Myocyte (in vitro differentiated cells): ENCODE data around the gene TSC22D1. TPM values are rescaled to one million over a fixed set of nuclear protein-coding genes. Genes with fewer than 3 reads are reported as not detected.
A peak's percentile ranks its signal among the peaks of the same experiment; 100 is the strongest.

Experiments
- DNase-seq: peaks from one replicate; pipeline ENCODE4 v3.0.0-alpha.2; 2012; ENCODE audit warnings: low read depth
- total RNA-seq: library from RNA; depleted of rRNA; stranded (reverse); fragments of >200 nt; gene quantifications from 2 replicates; pipeline ENCODE4 v1.2.3, GENCODE V29; 2014

TSC22D1 gene
- total RNA-seq, 1 donor from 2014 or later = 67.7 TPM

GRCh38 chr13:44410328-44410859 lies 165.7 kb downstream of the TSC22D1 start:
- DNase-seq = no peak

GRCh38 chr13:44409595-44409994 lies 166.5 kb downstream of the TSC22D1 start:
- DNase-seq = no peak

- DNase-seq = peak; percentile 32
Observed at GRCh38 chr13:44407891-44408290, 168.2 kb downstream of the TSC22D1 start.

- DNase-seq = no peak
Observed at GRCh38 chr13:44407379-44407778, 168.8 kb downstream of the TSC22D1 start.

- no peak for DNase-seq
Observed at GRCh38 chr13:44406617-44407016, 169.5 kb downstream of the TSC22D1 start.

- DNase-seq = no peak
Observed at GRCh38 chr13:44404261-44405132, 171.6 kb downstream of the TSC22D1 start.

- DNase-seq = no peak
Observed at GRCh38 chr13:44403461-44404056, 172.6 kb downstream of the TSC22D1 start.

- no peak for DNase-seq
Observed at GRCh38 chr13:44402899-44403445, 173.2 kb downstream of the TSC22D1 start.

- no peak for DNase-seq
Observed at GRCh38 chr13:44401577-44401976, 174.6 kb downstream of the TSC22D1 start.

GRCh38 chr13:44400736-44401135 lies 175.4 kb downstream of the TSC22D1 start:
- DNase-seq = no peak

GRCh38 chr13:44399074-44399473 lies 177.1 kb downstream of the TSC22D1 start:
- no peak for DNase-seq

- DNase-seq = no peak
Observed at GRCh38 chr13:44398606-44399005, 177.5 kb downstream of the TSC22D1 start.

- peak; percentile 71 for DNase-seq
Observed at GRCh38 chr13:44397766-44398223, 178.3 kb downstream of the TSC22D1 start.

GRCh38 chr13:44396701-44397580 lies 179.2 kb downstream of the TSC22D1 start:
- DNase-seq = peak; percentile 47

GRCh38 chr13:44395976-44396694 lies 180.0 kb downstream of the TSC22D1 start:
- no peak for DNase-seq

- no peak for DNase-seq
Observed at GRCh38 chr13:44394658-44395057, 181.5 kb downstream of the TSC22D1 start.

GRCh38 chr13:44393391-44393790 lies 182.7 kb downstream of the TSC22D1 start:
- DNase-seq = no peak

- no peak for DNase-seq
Observed at GRCh38 chr13:44389876-44390275, 186.3 kb downstream of the TSC22D1 start.

GRCh38 chr13:44389060-44389666 lies 187.0 kb downstream of the TSC22D1 start:
- DNase-seq = no peak
